Stimulated activated CD4-positive, alpha-beta T cell treated with anti-CD3 and anti-CD28 coated beads, TNF-alpha, amount 100 ng/mL, for 48 hours (primary cell): Measurements from ENCODE around the gene IGFN1.

Experiments
- DNase-seq, 3 donors: peaks; one replicate each; pipeline ENCODE4 v3.0.0-alpha.2; 2020; ENCODE audit warnings: low read depth in 3 of 3

The IGFN1 gene

DNA sequence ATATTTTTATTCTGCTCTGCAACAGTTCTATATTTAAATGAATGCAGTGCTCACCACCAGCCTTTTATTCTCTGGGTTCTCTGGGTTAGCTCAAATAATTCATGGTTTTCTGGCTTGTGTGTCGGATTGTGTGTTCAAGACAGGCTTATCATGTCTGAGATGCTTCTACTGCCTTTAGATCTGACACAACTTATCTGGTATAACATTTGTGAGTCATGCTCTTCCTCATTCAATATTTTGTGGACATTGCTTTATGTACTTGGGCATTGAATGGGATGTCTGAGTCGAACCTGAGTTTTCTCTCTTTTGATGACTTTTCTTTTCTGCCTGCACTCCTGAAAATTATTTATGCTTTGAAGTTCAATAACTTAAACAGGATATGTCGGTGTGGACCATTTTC, 75.1 kb downstream of the IGFN1 start:
- DNase-seq, result no peak

DNA sequence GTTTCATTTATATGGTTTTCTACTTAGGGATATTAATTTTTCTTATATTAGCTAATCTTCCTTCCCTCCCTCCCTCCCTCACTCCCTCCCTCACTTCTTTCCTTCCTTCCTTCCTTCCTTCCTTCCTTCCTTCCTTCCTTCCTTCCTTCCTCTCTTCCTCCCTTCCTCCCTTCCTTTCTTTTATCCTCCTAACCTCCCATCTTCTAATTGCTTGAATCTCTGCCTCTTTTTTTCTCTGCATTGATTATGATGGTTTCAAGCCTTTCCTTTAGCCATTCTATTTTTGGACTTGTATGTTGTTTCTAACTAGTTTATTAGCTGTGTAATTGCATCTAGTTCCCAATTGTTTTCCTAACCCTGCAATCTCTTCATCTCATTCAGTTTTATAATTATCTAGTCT, 75.7 kb downstream of the IGFN1 start:
- DNase-seq, result no peak

DNA sequence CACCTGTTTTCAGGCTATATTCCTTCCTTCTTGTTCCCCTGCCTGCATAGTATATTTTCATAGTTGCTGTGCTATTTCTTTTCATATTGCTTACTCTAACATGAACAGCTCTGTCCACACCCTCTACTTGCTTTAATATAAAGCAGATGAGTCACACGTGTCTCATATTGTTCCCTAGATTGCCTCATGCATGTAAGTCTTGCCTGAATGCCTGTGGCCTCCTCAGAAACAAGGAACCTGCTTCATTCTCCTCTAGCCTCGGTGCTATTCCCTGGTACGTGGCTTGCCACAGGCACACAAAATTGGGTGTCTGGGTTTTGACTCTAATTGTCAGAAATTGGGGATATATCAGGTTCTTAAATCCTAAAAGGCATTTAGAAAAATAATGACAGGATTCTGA, 76.2 kb downstream of the IGFN1 start:
- no peak for DNase-seq

DNA sequence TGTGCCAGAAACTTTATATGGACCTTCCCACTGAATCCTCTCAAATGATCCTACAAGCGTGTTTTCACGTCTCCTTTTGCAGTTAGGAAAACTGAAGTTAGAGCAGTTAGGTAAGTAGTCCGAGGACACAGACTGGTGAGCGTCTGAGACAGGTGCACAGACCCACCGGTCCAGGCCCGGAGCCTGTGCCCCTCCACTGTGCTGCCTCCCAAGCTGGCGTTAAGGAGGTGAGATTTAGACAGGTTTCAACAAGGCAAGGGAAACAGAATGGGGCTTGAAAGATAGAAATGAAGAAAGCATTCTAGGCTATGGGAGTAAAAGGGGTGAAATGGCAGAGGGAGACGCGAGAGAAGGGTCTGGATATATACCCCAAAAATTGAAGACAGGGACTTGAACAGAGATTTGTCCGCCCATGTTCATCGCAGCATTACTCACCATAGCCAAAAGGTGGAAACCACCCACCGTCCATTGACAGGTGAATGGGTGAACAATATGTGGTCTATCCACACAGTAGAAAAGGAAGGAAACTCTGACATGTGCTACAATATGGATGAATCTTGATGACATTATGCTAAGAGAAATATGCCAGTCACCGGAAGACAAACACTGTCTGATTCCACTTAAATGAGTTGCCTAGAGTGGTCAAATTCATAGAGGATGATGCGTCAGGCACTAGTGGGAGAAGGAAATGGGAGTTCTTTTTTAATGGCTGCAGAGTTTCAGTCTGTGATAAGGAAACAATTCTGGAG, 77.0 kb downstream of the IGFN1 start:
- no peak for DNase-seq

DNA sequence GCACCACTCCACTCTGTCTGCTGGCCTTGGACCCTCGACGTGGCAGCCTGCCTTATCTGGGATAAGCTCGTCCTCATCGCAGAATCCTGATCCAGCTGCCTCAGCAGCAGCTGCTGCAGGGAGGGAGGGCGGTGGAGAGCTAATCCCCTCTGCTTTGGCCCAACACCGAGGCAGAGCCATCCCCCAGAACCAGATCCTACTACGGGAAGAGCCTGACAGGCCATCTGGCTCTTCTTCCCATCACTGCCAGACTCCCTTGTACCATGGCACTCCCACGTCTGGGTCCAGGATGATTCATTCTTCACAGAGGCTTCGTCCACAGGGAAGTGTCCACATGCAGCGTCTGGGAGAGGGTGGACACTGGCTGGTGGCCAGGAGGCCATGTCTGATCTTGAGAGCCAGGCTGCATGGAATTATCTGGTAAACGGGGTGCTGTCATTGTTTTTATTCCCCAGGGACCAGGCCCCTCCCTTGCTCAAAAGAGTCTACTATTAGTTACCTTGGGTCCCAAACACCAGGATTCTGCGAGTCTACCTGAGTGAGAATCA, 78.1 kb downstream of the IGFN1 start:
- no peak for DNase-seq

DNA sequence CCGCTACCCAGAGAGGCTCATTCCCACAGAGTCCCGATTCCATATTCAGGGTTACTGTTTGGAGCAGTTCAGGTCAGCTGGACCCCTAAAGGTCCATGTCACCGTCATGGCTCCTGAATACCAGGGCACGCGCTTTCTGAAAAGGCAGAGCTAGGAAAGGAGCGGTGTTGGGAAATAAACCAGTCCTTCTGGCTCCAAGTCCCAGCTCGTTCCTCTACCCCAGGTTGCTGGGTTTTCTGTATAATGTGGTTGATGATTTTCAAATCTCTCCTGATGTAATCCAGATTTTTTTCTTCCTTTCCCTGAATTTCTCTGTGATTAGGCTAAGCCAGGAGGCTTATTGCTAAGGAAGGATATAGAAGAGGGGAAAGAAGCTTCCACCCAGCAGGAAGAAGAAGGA, 78.7 kb downstream of the IGFN1 start:
- DNase-seq, result no peak

DNA sequence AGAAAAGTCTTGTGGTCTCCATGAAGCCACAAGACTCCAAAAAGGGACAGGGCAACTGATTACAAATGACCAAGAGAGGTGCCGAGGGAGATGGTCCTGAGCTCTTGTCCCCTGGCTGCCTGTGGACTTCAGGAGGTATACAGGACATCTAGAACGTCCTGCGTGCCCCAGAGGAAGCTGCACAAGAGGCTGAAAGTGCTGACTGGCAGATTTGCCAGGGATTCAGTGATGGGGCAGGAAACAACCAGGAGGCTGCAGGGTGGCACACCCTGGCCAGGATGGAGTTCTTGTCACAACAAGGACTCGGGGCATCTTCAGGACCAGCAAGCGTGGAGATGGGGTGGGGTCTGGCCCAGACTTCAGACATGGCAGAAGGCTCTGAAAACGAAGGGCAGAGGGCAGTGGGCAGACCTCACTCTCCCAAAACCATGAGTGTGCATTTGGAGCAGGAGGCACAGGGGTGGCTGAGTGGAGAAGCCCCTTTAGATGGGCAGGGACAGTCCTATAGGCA, 79.3 kb downstream of the IGFN1 start:
- DNase-seq, result no peak

DNA sequence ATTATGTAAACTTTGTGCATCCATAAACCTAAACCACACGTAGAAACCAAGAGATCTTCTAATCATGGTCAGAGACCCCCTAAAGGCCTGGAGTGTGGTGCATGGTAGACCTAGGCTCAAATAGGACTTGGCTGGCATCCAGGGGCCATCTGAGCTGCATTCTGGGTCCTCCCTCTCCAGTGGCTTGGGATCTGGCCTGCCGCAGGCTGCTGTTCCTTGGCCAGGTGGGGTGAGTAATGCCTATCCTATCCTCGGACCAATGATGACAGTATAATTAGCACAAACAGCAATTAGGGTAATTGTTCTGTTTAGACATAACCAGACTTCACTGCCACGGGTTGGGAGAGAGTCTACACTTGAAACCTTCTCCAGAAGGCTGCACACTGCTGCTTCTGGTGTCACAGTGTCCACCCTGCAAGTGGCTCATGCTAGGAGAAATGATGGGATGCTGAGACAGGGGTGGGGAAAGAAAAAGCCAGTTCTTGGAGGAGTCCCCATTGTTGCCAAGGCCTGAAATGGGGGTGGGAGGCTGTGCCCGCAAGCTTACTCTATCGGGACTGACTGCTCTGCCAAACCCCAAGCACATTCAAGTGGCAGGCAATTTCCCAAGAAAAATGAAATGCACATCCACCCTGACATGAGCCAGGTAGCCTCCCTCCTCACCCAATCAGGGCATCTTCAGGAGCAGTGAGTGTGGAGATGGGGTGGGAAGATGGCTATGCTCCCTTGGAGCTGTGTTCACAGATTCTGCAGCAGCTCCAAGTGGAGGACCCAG, 80.2 kb downstream of the IGFN1 start:
- no peak for DNase-seq

DNA sequence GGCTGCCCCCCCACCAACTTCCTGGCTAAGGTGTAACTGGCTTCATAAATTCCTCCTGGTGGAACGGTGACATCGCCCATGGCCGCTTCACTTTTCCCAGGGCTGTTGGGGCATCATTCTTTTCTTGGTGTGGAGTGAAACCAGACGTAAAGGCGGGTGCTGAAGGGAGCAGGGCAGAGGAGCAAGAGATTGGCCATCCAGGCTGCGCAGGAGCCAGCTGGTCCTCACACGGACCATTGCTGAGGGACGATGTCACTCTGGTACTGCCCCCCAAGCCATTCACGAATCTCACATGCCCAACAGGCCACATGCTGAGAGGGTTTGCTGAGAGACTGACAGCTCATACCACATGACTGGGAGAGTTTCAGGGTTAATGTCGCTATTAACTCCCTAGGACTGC, 82.2 kb downstream of the IGFN1 start:
- no peak for DNase-seq

DNA sequence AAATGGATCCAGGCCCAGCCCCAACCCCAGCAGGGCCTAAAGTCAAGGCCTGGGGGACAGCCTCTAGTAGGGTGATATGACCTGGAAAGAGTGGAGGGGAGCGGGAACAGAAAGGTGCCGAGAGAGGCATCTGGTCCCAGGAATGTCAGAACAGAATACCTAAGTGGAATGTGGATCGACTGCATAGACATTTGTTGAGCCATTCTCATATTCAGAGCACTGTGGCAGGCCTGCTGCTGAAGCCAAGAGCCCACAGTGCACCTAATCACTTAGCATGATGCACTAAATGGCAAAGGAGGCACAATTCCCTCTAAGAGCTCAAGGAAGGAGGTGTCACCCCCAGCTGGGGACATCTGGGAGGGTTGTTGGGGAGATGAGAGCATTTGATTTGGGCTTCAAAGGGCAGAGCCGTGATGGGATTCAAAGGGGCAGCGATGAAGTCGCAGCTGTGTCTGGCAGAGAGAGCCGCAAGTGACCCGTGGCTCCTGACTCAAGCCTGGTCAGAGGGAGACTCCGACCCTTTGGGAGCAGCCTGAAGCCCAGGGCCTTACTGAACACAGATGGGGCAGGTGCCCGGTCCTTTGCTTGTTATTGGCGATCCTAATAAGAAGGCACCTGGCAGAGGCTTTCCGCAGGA, 84.1 kb downstream of the IGFN1 start:
- DNase-seq, result no peak

DNA sequence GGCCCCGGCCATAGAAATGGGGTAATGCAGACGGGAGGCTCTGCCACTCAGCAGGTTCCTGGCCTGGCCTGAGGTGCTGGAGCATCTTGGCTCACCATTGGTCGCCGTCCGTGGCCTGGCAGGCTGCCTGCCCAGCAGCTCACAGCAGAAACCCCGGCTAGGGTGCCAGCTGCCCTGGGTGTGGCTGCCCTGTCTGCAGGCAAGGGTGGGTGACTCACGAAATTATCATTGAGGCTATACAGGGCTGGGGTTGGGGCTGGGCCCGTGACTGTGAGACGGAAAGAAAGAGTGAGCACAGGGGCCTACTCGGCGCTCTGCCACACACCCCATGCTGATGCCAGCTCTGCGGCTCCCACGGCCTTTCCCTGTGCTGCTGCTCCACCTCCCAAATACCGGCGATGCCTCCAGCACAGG, 84.6 kb downstream of the IGFN1 start:
- no peak for DNase-seq

DNA sequence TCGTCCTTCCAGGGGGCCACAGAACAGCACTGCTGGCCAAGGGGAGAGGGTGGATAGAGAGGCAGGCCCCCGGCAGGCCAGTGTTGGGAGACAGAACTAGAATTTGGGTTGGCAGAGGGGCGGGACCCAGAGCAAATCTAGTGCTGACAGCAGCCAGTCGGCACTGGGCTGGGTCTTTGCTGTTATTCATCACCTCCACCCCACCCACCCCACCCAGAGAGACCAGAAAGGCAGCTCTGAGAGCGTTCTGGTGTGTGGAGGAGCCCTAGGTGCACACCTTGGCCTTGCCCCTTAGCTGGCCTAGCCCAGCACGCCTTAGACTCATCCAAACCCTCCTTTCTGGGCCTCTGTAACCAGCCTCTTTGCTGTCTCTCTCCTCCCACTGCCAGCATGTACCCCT, 86.3 kb downstream of the IGFN1 start:
- no peak for DNase-seq

DNA sequence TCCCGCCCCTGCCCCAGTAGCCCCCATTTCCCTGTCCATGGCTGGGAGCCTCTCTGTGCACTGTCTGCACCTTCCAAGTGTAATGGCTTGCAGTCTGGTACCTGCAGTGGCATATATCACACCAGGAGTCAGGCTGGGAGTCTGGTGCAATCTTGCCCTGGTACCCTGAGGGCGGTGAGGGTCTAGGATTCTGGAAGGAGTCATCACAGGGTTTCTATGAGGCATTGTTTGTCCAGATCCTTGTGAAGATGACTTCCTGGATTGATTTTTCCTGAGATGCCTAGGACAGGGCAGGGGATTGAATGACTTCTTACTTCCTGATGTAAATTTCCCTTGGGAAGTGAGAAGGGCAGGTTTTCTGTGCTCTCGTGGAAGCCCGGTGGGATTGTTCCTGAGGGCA, 86.8 kb downstream of the IGFN1 start:
- DNase-seq, result no peak
